ENCODE data around the gene SHANK1. TPM values are rescaled to one million over a fixed set of nuclear protein-coding genes. Genes with fewer than 3 reads are reported as not detected.

SHANK1 gene
- polyA plus RNA-seq, 6 donors from 2014 or later: not detected

- no peak for ATAC-seq (ENCODE audit: low read depth in 2 of 2)
- peaks cover 39 to 69% (median 54%) of the 10 kb centered on the region in 3 donors for H3K27me3 Mint-ChIP-seq
- no peaks in the 10 kb centered on the region for H3K36me3 Mint-ChIP-seq
- H3K4me3 Mint-ChIP-seq: peak overlapping the region in 1 of 8 donors; percentile 7
- H3K27ac Mint-ChIP-seq: no peak overlapping the region
- no peak for DNase-seq
- peaks cover 0 to 5% (median 0%) of the 10 kb centered on the region in 3 donors for H3K4me1 Mint-ChIP-seq
- peaks cover 0 to 8% (median 0%) of the 10 kb centered on the region in 7 donors for H3K9me3 Mint-ChIP-seq
These were observed 52.3 kb downstream of the SHANK1 start for GRCh38 chr19:50667177-50667758.

DNA sequence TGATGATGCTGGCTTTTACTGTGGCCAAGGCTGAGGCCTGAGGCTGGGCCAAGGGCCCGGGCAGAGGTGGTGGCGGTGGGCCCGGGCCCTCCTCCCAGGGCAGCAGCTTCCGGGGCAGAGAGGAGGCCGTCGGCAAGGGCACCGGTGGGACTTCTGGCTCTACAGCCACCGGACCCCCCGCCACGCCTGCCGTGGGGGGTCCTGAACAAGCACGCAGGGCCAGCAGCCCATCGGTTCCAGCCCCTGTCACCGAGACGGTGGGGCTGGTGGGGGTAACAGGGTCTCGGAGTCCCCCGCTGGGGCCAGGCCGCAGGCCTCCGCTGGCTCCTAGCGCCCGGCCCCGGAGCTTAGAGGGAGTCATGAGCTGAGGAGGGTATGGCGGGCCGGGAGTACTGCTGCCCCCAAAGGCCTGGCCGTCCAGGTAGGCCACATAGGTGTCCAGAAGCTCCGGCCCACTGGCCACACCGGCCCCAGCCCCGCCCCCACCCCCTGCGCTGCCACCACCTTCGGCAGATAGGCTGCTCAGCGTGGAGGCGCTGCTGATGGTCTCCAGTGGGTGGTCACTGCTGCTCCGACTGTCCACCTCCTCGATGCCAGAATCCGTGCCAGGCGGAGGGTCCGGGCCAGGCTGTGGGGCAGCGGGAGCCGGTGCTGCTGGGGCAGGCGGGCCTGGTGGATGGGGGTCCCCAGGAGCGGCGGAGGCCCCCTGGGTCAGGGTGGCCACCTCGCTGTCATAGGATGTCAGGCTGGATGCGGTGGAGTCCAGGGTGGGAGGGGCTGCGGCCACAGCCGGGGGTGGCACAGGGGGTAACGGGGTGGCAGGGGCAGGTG lies 53.0 kb downstream of the SHANK1 start:
- no peaks in the 10 kb centered on the region for H3K36me3 Mint-ChIP-seq
- no peak overlapping the region for H3K27ac Mint-ChIP-seq
- H3K9me3 Mint-ChIP-seq: peaks cover 0 to 8% (median 0%) of the 10 kb centered on the region in 7 donors
- ATAC-seq (ENCODE audit: low read depth in 2 of 2): no peak
- peaks cover 0 to 5% (median 0%) of the 10 kb centered on the region in 3 donors for H3K4me1 Mint-ChIP-seq
- no peak for DNase-seq
- peaks cover 33 to 69% (median 54%) of the 10 kb centered on the region in 3 donors for H3K27me3 Mint-ChIP-seq
- peak overlapping the region in 2 of 8 donors; percentile 12 to 13 for H3K4me3 Mint-ChIP-seq

- H3K36me3 Mint-ChIP-seq: peaks cover 4 to 14% of the 10 kb centered on the region in 2 donors
- DNase-seq: no peak
- peaks cover 5 to 17% (median 6%) of the 10 kb centered on the region in 3 donors for H3K4me1 Mint-ChIP-seq
- no peak for ATAC-seq (ENCODE audit: low read depth in 2 of 2)
- peaks cover 29 to 62% (median 50%) of the 10 kb centered on the region in 3 donors for H3K27me3 Mint-ChIP-seq
- H3K4me3 Mint-ChIP-seq: no peak overlapping the region
- H3K27ac Mint-ChIP-seq: peak overlapping the region in 1 of 6 donors; percentile 28
- H3K9me3 Mint-ChIP-seq: peaks cover 0 to 10% (median 4%) of the 10 kb centered on the region in 7 donors
These were observed 55.4 kb downstream of the SHANK1 start for GRCh38 chr19:50664204-50664603.

GRCh38 chr19:50663482-50663790 lies 56.2 kb downstream of the SHANK1 start:
- Mint-ChIP-seq H3K27me3 (peaks cover 26 to 63% (median 49%) of the 10 kb centered on the region in 3 donors), H3K4me3 (peak overlapping the region in 1 of 8 donors; percentile 7), H3K36me3 (peaks cover 4 to 16% of the 10 kb centered on the region in 2 donors), H3K4me1 (peaks cover 8 to 20% (median 9%) of the 10 kb centered on the region in 3 donors), H3K9me3 (peaks cover 0 to 10% (median 5%) of the 10 kb centered on the region in 7 donors), H3K27ac (no peak overlapping the region)
- no peak for DNase-seq
- ATAC-seq (ENCODE audit: low read depth in 2 of 2): no peak

DNA sequence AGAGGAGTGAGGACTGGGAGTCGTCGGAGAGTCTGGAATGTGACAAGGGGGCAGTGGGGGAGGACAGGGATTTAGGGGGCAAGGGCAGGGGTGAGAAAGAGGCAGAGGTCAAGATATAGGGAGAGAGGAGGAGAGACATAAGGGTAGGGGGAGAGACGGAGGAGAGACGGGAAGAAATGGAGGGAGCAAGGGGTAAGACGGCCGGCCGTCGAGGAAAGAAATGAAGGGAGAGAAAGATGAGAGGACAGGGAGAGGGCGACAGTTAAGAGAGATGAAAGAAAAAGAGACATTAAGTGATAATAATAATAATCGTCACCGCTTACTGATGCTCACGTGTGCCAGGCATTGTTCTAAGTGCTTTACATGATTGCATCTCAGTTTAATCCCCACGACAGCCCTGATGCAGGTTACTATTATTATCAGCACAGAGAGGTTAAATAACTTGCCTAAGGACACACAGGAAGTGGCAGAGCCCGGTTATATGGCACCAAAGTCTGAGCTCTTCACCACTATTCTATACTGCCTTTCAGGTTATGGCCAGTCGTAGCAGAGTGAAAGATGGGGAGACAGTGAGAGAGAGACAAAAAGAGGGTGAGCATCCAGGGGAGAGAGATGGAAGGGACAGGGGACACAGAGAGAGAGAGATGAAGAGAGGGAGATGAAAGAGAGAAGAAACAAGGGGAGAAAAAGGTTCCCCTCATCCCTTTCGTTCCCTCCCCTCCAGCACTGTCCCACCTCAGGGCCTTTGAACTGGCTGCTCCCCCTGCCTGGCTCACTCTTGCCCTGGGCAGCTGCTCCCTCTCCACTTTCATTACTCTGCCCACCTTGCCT lies 56.7 kb downstream of the SHANK1 start:
- H3K9me3 Mint-ChIP-seq: peaks cover 0 to 12% (median 11%) of the 10 kb centered on the region in 7 donors
- H3K36me3 Mint-ChIP-seq: peaks cover 4 to 22% of the 10 kb centered on the region in 2 donors
- peaks cover 26 to 69% (median 55%) of the 10 kb centered on the region in 3 donors for H3K27me3 Mint-ChIP-seq
- ATAC-seq (ENCODE audit: low read depth in 2 of 2) (no peak), DNase-seq (no peak)
- peaks cover 14 to 25% (median 14%) of the 10 kb centered on the region in 3 donors for H3K4me1 Mint-ChIP-seq
- H3K4me3 Mint-ChIP-seq: no peak overlapping the region
- H3K27ac Mint-ChIP-seq: peak overlapping the region in 1 of 6 donors; percentile 87

DNA sequence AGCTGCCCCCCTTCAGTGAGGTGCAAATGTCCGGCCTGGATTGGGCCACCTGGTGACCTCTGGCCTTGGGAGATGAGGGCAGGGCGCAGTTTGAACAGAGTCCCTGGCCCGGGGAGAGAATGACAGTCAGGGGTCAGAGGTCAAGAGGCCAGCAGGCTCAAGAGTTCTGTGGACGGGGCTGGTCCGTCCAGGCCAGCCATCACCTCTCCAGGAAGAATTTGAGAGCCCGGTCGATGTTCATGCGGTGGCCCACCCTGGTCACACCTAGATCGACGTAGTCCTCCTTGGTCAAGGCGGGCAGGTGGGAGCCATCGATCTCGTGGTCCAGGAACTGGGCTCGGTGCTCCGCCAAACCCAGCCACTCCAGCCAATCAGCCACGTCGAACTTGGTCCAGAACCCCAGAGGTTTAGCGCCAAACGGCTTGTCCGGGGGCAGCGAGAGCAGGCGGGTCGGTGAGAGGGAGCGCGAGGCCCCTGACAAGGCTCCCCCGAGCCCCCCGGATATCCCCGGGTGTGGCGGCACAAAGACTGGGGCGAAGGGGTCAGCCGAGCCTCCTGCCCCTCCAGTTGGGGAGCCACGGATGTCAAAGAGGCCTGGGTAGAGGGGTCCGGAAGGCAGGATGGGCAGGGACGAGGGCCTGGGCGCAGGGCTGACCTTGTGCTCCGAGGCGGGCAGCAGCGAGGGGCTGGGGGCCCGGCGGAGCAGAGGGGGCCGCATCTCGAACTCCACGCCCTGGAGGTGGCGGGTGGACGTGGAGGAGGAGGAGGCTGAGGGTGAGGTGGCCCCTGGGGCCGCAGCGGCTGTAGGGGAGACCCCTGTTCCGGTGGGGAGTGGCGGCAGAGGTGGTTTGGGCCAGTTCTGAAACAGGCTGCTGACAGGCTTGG lies 57.6 kb downstream of the SHANK1 start:
- H3K4me1 Mint-ChIP-seq: peaks cover 20 to 32% (median 21%) of the 10 kb centered on the region in 3 donors
- peaks cover 0 to 20% (median 11%) of the 10 kb centered on the region in 7 donors for H3K9me3 Mint-ChIP-seq
- DNase-seq (no peak), ATAC-seq (ENCODE audit: low read depth in 2 of 2) (no peak)
- no peak overlapping the region for H3K4me3 Mint-ChIP-seq
- peaks cover 4 to 24% of the 10 kb centered on the region in 2 donors for H3K36me3 Mint-ChIP-seq
- peaks cover 34 to 77% (median 57%) of the 10 kb centered on the region in 3 donors for H3K27me3 Mint-ChIP-seq
- no peak overlapping the region for H3K27ac Mint-ChIP-seq

GRCh38 chr19:50661023-50661422 lies 58.6 kb downstream of the SHANK1 start:
- peaks cover 0 to 26% (median 18%) of the 10 kb centered on the region in 7 donors for H3K9me3 Mint-ChIP-seq
- H3K27me3 Mint-ChIP-seq: peaks cover 43 to 83% (median 65%) of the 10 kb centered on the region in 3 donors
- H3K27ac Mint-ChIP-seq: no peak overlapping the region
- no peak for ATAC-seq (ENCODE audit: low read depth in 2 of 2)
- H3K4me3 Mint-ChIP-seq: peak overlapping the region in 3 of 8 donors; percentile 4 to 70 (median 54)
- peaks cover 20 to 32% (median 21%) of the 10 kb centered on the region in 3 donors for H3K4me1 Mint-ChIP-seq
- H3K36me3 Mint-ChIP-seq: peaks cover 4 to 31% of the 10 kb centered on the region in 2 donors
- no peak for DNase-seq

GRCh38 chr19:50660088-50660366 lies 59.6 kb downstream of the SHANK1 start:
- DNase-seq: no peak
- Mint-ChIP-seq H3K9me3 (peaks cover 2 to 29% (median 25%) of the 10 kb centered on the region in 7 donors), H3K27me3 (peaks cover 43 to 85% (median 70%) of the 10 kb centered on the region in 3 donors), H3K4me3 (peak overlapping the region in 5 of 8 donors; percentile 24 to 80 (median 43)), H3K27ac (peak overlapping the region in 2 of 6 donors; percentile 34 to 93), H3K36me3 (peaks cover 6 to 36% of the 10 kb centered on the region in 2 donors), H3K4me1 (peaks cover 20 to 32% (median 21%) of the 10 kb centered on the region in 3 donors)
- no peak for ATAC-seq (ENCODE audit: low read depth in 2 of 2)

DNA sequence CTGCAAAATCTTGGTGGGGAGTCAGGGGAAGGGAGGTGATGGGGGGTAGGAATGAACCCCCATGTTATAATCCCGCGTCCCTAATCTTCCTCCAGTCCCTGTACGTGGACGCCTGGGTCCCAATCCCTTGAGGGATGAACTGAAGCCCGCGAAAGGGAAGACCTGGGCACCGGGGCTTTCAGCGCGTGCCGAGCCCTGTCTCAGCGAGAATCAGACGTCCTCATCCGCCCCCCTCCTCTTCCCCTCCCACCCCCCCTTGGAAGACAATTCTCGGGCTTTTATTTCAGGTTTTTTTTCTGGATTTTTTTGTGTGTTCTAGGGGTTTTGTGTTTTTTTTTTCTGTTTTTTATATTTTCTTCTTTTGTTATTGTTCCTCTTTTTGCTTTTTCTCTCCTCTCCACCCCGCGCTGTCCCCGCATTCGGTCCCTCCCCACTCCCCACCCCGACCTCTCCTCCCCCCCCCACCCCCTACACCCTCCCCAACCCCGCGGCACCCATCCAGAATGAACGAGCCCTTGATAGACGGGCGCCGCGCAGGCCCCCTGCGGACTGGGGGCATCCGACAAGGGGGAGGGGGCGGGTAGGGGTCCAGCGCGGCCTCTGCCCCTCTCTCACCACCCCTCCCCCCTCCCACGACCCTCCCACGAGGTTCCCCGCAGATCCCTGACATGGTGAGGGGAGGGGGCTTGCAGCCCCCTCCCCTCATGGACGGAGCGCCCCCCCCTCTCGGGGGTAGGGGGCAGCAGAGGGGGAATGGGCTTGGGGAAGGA lies 60.1 kb downstream of the SHANK1 start:
- Mint-ChIP-seq H3K4me3 (peak overlapping the region in 7 of 8 donors; percentile 42 to 85 (median 60)), H3K36me3 (peaks cover 9 to 41% of the 10 kb centered on the region in 2 donors), H3K27me3 (peaks cover 48 to 85% (median 70%) of the 10 kb centered on the region in 3 donors), H3K27ac (peak overlapping the region in 1 of 6 donors; percentile 44), H3K9me3 (peaks cover 5 to 34% (median 29%) of the 10 kb centered on the region in 7 donors), H3K4me1 (peaks cover 20 to 32% (median 21%) of the 10 kb centered on the region in 3 donors)
- ATAC-seq (ENCODE audit: low read depth in 2 of 2) (no peak), DNase-seq (no peak)

DNA sequence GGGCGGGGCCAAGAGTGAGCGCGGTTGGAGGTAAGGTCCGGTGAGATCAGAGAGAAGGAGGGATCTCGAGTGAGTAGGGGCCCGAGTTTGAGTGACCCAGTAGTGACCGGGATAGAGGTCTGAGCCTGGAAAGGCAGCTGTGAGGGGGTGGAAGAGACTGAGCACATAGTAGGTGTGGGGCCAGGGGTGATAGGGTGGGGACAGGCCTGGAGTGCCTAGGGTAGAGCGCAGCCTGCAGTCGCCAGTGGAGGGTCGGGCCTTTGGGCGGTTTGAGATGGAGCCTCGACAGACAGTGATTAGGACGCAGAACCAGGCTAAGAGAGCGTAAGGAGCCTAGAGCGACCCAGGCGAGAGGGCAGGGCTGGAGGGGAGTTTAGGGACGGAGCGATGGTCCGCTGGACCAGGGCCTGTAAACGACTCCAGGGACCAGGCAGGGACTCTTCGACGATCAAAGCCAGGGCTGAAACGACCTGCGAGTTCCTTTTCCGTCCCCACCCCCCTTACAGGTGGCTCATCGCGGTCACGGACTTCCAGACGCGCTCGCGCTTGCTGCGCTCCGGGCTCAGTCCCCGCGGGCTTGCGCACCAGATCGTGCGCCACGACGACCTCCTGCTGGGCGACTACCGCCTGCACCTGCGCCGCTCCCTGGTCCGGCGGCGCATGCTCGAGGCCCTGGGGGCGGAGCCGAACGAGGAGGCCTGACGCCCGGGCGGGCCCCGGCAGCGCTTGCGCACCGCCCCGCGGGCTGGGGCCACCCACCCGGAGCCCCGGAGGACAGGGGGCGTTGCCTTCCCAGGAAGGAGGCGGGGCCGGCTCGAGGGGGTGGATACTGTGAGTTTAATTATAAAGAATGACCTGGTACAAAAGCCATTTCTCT lies 60.9 kb downstream of the SHANK1 start:
- Mint-ChIP-seq H3K4me1 (peaks cover 20 to 32% (median 21%) of the 10 kb centered on the region in 3 donors), H3K27me3 (peaks cover 43 to 89% (median 72%) of the 10 kb centered on the region in 3 donors), H3K4me3 (peak overlapping the region; percentile 72 to 88 (median 84)), H3K36me3 (peaks cover 9 to 45% of the 10 kb centered on the region in 2 donors), H3K27ac (peak overlapping the region in 5 of 6 donors; percentile 93 to 98 (median 95)), H3K9me3 (peaks cover 5 to 35% (median 31%) of the 10 kb centered on the region in 7 donors)
- ATAC-seq (ENCODE audit: low read depth in 2 of 2) (peak; percentile 53 to 61), DNase-seq (peak; percentile 58)
